HG02973 (cell line): Measurements from ENCODE around the gene RBM39.
"Not testable (repeated sequence)": the region's sequence is repeated elsewhere in the genome, so short reads cannot be mapped to it uniquely, and the experiment has no call there.

Source experiments
- ATAC-seq: cut with Tn5 transposase; IDR thresholded peaks from one replicate; pipeline ENCODE4 v1.9.1; 2021; ENCODE audit warnings: moderate library complexity; ENCODE audit not compliant: unreplicated experiment

RBM39 gene

GRCh38 chr20:35726842-35727711 is 15.0 kb downstream of the RBM39 start:
- ATAC-seq, result no peak

DNA sequence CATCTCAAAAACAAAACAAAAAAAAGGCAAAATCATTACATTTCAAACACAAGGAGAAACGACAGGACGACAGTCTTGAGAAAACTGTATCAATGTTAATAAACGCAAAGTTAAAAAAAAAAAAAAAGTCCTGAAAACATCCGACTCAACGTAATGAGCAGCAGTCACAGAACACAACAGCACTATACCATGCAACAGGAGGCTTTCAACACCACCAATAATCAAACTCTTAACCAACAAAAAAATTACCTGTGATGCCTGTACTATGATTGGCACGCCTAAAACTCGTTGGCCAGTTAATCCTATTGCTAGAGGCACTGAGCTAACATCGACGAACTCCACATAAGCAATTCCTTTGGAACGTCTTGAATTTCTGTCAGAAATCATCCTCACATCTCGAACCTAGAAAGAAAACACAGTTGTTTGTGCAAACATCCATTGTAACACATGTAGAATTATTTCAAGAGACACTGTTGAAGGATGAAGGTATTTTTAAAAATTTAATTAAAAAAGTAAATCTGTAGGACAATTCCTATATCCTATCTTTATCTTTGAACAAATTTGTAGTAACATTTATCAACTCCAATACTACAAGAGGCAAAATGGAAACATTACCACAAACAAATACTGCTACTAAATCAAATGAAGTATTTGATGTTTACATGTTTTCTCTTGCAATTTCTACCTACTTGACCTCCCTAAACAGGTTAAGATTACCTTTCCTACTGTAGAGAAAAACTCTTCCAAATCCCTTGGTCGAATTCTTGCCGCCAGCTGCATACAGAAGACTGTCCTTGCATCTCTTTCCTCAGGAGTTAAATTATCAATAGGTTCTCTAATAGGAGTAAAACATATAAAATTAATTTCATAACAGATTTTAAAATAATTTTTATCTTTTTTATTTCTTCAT is 17.5 kb downstream of the RBM39 start:
- ATAC-seq, result no peak

- ATAC-seq, result not testable (repeated sequence)
Observed at GRCh38 chr20:35723652-35724320, 18.3 kb downstream of the RBM39 start.

DNA sequence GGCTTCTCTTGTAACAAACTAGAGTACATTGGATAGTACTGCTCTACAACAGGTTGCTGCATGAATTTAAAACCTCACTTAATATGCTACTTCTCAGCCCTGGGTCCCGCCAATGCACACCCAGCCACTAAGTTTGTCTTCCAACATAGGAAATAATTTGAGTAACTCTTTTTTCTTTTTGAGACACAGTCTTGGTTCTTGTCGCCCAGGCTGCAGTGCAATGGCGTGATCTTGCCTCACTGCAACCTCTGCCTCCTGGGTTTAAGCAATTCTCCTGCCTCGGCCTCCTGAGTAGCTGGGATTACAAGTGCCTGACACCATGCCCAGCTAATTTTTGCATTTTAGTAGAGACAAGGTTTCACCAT is 18.8 kb downstream of the RBM39 start:
- ATAC-seq, result not testable (repeated sequence)

DNA sequence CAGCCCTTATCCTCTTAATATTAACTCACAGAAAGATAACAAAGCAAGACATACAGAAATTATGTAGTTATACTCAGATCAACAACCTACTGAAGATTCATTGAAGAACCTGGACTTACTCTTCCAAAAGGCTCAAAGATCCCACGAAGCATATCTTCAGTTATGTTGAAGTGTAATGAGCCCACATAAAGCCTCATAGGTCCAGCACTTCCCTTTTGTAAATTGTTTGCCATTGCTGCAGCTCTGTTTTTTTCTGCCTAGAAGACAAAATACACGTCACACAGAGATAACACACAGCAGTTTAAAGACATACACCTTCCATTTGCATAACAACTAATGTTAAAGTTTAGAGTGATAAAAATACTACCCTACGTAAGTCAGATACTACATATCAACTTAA is 20.4 kb downstream of the RBM39 start:
- ATAC-seq, result no peak

DNA sequence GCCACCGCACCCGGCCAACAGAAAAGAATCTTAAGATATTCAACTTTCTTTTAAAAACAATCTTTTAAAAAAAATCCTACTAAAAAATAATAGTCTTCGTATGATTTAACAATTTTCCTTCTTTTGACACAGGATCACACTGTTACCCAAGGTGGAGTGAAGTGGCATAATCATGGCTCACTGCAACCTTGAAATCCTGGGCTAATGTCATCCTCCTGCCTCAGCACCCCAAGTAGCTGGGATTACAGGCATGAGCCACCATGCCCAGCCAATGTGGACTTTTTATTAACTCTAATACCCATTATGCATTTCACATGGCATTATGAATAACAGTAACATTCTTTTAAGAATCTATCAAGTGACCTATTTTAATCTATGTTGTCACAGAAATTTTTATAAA is 20.8 kb downstream of the RBM39 start:
- no peak for ATAC-seq

- no peak for ATAC-seq
Observed at GRCh38 chr20:35720165-35721123, 21.6 kb downstream of the RBM39 start.

GRCh38 chr20:35719717-35720116 is 22.3 kb downstream of the RBM39 start:
- no peak for ATAC-seq

DNA sequence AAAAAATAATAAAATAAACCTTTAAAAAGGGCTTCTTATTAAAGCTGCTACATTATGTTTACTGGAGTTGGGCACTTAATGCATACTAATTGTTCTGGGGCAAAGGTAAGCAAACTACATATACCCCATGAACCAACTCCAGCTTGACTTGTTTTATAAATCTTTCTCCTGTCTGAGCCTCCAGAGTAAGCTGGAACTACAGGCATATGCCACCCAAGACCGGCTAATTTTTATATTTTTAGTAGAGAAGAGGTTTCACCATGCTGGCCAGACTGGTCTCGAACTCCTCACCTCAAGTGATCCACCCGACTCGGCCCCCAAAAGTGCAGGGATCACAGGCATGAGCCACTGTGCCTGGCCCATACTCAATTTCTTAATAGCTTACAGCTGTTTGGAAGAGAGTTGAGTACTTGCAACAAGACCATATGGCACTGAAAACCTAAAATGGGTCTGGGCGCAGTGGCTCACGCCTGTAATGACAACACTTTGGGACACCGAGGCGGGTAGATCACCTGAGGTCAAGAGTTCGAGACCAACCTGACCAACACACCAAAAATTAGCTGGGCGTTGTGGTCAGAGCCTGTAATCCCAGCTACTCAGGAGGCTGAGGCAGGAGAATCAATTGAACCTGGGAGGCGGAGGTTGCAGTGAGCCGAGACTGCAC is 23.0 kb downstream of the RBM39 start:
- no peak for ATAC-seq

DNA sequence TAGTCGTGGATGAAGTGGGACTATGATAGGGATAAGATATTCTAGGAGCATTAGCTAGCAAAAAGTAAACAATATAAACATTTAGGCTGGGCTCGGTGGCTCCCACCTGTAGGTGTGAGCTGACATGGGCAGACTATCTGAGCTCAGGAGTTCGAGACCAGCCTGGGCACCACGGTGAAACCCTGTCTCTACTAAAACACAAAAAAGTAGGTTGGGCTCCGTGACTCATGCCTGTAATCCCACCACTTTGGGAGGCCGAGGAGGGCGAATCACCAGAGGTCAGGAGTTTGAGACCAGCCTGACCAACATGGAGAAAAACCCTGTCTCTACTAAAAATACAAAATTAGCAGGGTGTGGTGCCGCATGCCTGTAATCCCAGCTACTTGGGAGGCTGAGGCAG is 23.7 kb downstream of the RBM39 start:
- not testable (repeated sequence) for ATAC-seq

GRCh38 chr20:35716330-35716729 is 25.7 kb downstream of the RBM39 start:
- ATAC-seq, result no peak

- no peak for ATAC-seq
Observed at GRCh38 chr20:35715652-35716051, 26.4 kb downstream of the RBM39 start.

GRCh38 chr20:35714127-35714526 is 27.9 kb downstream of the RBM39 start:
- no peak for ATAC-seq

GRCh38 chr20:35713120-35713519 is 28.9 kb downstream of the RBM39 start:
- not testable (repeated sequence) for ATAC-seq

DNA sequence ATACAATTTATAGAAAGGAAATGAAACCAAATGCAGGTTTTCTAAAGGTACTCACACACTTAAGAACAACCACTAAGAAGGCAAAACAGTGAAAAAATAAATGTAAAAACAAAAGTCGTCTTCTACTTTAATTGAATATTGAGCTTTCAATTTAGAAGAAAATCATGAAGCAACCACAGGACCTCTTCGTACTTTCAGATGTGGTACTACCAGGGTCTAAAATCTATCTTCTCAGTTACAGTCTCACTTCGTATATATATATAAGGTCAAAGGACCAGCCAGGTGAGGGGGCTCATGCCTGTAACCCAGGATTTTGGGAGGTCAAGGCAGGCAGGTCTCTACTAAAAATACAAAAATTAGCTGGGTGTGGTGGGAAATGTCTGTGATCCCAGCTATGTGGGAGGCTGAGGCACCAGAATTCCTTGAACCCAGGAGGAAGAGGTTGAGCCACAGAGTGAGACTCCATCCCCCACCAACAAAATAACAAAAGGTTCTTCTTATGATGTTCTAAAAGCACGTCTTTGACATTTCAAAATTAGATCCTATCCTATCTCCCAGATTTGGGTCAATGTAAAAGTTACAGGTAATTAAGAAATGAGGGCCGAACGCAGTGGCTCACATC is 30.4 kb downstream of the RBM39 start:
- ATAC-seq, result no peak

GRCh38 chr20:35710884-35711587 is 31.0 kb downstream of the RBM39 start:
- no peak for ATAC-seq

DNA sequence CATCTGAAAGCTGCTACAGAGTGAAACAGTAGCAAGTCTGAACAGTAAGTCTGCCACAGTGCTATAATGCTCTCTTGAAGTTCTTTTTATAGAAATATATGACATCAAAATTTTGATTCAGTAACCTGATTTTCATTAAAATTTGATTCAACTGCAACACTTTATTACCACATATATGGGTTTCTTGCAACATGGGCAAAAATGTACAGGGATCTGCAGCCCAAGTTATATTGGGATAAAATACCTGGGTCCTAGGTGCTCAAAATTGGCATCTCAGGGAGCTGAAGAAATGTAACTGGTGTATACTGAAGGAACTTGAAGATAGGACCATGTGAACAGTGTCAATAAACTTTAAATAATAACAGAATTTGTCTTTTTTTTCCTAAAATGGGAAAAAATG is 32.0 kb downstream of the RBM39 start:
- ATAC-seq, result no peak

DNA sequence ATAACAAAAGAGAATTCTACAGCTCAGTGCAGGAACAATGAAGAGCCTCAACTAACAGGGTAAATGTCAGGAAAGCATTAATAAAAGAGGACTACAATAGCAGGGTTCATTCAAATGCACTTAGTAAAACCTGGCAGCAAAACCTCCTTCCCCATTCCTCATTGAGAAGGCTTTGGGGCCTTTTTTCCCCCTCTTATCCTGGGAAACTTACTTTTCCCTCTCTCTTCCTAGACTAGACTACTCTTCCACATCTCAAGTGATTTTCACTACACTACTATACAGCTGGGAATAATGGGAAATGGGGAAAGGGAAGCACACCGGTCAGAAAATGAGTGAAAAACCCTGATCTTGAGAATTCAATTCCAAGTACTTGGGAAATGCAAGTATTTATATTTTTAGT is 32.8 kb downstream of the RBM39 start:
- ATAC-seq, result no peak

GRCh38 chr20:35708502-35708901 is 33.6 kb downstream of the RBM39 start:
- no peak for ATAC-seq
